Measurements from ENCODE around the gene CTAGE9.
"Not testable (repeated sequence)": the region's sequence is repeated elsewhere in the genome, so short reads cannot be mapped to it uniquely, and the experiment has no call there.

CTAGE9 gene

DNA sequence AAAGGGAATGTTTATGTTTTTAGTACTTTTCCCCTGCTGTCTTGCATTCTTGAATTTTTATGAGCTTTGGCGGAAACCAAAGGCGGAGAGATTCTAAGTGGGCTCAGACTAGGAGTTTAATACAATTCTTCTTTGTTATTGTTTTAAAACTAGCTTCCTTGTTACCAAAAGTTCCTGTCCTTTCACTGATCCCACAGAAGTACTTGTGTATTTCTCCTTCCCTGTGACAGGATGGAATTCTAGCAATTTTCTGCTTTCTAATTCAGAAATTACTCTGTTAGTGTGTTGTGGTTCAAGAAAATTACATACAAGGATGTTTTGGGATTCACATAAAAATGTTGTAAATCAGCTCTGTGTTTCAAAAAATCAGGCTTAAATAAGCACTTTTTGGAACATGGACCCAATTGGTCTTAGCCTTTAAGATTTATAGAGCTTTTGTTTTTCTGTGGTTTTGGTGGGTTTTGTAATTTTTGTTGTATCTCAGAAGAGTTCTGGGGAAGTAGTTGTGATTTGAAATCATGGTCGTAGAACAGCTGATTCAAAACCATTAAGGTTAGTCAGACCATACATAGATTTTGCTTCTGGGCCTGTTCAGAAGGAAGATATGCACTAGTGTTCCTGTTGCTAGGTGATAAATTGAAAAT, 17.6 kb upstream of the CTAGE9 start:
- no peak for DNase-seq

DNA sequence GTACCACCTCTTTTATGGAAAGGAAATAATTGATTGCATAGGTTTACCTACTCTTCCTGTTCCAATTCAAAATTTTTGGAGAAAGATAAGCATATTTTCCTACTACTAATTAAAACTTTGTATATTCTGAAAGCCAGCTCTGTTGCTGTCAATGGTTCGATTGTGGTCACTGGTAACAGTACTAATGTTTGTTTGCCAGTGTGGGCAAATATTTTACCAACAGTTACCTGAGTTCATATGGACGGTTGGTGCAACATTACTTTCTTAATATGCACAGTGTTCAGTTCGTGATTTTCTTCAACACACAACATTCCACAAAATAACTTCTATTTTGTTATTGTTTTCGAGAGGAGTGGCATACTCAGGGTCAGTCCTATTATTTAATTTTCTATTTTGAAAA, 17.1 kb upstream of the CTAGE9 start:
- no peak for DNase-seq

DNA sequence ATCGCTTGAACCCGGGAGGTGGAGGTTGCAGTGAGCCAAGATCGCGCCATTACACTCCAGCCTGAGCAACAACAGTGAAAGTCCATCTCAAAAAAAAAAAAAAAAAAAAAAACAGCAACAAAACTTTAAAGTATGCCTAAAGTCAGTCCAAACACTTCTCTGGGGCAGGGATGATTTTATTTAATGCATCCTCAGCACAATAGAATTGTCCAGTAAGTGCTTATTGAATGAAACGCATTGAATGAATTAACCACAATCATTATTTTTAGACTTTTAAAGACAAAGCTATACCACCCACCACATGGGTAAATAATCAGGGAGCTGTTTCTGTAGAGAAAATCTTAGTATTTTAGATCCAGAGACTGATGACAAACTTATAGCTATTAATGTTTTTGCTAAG, 16.6 kb upstream of the CTAGE9 start:
- no peak for DNase-seq

DNA sequence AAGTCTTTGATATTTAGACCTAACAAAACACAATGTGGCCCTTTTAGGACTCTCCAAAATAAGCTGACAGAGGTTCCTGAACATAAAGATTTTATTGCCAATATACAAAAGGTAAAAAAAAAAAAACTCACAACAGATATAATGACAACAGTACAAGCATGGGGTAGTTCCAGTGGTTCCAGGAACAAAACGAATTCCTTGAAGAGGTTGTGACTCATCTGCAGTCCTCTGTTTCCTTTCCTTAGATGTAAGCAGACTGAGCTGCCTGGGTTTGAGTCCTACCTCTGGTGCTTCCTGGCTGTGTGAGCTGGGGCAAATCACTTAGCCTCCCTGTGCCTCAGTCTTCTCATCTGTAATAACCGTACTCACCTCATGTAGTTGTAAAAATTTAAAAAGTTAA, 13.3 kb upstream of the CTAGE9 start:
- DNase-seq = no peak

DNA sequence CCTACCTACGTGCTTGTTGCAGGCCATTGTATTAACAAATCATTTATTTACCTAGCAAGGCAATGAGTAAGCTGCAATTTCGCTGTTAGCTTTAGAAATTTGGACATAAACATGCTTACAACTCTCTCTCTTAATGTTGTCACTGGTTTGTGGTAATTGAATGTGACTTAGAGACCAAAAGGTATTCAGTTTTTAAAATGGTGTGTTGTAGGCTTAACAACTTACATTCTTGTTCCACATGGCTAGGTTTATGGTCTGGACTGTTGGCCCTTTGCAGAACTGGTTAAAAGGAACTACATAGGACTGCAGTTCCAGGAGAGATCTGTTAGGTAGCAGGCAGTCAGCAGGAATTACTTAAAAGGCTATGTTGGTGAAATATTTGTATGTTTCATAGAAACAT, 10.3 kb upstream of the CTAGE9 start:
- DNase-seq = no peak

DNA sequence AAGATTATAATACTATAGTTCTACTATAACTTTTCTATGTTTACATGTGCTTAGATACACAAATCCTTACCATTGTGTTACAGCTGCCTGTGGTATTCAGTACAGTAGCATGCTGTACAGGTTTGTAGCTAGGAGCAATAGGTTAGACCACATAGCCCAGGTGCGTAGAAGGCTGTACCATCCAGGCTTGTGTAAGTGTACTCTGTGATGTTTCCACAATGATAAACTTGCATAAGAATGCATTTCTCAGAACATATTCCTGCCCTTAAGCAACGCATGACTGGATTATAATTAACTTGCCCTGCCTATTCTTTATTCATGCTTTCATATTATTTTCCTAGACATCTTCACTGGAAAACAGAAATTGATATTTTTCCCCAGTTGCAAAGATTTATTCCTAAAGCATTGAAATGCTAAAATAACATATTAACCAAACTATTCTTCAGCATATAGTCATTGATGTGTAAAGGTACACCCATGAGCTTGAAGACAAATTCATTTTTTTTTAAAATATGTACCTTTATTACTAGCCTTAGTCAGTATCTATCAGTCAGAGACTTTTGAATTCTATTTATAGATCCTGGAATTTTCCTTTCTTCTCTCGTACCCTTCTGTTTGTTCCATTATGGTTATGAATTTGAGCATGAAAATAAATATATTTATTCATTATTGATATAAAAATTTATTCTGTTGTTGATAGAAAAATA, 7.2 kb upstream of the CTAGE9 start:
- no peak for DNase-seq

DNA sequence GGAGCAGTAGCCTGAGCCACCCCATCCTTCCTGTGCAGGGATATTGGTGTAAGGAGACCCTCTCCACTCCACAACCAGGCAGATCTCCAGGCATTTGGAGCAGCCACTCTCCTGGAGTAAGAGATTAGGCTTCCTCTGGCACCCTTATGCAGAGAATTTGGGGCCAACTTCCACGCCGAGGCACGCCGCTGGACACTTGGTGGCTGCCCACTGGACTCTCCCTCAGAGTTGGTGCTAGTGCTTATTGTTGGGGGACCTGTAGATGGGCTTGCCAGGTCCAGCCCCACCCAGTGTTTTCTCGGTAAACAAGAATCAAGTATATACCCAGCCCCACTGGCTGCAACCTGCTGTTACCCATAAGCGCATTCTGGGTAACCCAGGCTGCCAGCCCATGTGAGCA, 4.8 kb upstream of the CTAGE9 start:
- not testable (repeated sequence) for DNase-seq

DNA sequence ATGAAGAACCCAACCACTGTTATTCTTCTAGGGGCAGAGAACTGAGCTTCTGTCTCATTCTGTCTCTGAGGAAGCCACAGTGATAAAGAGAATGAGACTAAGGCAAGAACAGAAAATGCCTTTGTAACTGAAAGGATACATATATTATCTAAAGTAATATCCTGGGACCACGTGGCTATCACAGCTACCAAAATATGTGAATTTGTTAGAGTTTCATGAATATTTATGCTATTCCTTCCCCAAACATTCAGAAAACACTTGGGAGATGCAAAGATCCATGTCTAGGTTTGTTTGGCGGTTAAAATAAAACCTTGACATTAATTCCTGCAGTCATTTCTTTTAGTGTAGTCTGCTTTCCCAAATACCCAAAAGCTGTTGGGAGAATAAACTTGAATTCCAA, 6.9 kb downstream of the CTAGE9 start:
- not testable (repeated sequence) for DNase-seq

DNA sequence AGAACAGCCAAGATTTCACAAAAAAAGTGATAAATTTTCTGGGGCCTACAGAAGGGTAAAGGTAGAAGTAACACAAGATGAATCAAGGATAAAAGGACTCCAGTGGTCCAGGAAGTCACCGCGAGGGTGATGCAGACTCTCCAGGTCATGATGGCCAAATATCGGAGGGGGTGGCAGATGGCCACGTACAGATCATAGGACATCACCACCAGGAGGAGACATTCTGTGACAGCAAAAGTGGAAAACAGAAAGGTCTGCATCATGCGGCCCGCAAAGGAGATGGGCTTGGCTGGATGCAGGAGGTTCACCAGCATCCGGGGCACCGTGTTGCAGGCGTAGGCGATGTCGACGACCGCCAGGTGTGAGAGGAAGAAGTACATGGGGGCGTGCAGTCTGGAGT, 10.0 kb downstream of the CTAGE9 start:
- not testable (repeated sequence) for DNase-seq

DNA sequence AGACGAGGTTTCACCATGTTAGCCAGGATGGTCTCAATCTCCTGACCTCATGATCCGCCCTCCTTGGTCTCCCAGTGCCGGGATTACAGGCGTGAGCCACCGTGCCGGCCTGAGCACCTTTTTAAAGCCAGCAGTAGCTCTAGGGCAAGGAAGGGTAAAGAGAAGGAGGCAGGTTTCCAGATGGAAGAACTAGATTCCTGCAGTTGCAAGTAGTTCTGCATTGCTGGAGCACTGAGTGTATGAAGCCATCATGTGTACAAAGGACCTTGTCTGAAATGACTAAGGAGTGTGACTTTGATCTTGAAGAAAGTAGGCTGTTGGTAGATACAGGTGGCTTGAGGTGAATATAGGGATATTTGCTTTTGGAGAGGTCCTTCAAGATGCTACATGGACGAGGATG, 13.9 kb downstream of the CTAGE9 start:
- DNase-seq = no peak

DNA sequence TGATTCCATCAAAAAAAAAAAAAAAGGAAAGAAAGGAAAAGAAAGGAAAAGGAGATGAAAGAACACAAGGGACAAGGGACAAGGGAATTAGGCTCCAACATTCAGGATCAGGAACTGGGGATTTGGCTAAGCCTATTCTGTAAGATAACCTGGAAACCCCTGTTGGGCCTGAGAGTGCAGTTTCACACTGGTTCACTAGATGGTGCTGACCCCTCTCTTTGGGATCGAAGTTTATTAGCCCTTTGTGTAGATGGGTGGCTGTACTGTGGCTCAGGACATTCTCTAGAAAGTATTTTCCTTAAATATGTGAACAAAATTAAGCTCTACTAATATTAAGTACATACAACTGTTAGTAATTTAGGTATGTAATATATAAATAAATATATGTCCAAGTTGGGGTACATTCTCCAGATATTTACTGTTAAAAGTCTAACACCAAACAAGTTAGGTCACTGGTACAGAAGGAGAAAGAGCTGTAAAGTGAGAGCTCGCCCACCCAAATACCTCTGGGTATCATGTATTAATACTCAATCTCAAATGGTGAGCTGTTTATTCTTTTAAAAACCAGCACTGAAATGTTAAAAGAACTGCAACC, 15.9 kb downstream of the CTAGE9 start:
- peak in 31 of 56 donors; percentile 0 to 49 (median 4) for DNase-seq

DNA sequence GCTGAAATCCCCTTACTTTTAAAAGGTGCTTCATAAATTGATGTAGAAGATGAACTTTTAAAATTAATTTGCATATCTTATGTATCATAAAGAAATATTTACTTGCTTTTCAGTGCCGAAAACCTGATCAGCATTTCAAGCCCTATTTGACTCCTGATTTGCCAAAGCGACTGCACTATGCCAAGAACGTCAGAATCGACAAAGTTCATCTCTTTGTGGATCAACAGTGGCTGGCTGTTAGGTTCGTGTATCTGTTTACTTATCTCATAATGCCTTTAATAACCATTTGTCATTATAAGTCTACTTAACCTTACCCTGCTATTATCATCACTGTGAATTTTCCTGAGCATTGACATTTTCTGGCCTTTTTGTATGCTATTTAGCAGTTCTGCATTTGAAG, 17.4 kb downstream of the CTAGE9 start:
- no peak for DNase-seq

DNA sequence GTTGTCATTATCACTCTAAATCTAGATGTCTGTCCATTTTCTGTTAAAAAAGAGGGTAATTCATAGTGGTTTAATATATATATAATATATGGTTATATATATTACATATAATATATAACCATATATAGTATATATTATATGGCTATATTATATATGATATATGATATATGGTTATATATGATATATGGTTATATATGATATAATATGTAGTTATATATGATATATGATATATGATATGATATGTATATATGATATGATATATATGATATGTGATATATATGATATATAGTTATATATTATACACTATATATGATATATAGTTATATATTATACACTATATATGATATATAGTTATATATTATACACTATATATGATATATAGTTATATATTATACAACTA, 18.2 kb downstream of the CTAGE9 start:
- DNase-seq = no peak

DNA sequence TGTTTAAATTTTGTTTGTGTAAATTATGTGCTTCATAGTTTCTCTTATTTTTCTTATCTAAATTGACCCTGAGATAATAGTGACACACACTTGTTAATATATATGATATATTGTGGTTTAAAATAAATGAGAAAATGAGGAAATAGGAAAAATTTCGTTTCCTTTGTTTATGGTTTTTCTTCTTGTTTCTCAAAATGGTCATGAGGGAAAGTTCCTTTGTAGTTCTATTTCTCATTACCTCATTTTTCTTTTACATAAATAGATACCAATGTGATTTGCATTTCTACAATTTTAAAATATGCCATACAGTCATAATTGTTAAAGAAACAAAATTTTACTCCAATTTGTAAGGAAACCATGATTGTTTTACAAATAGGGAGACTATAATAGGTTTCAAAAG, 18.8 kb downstream of the CTAGE9 start:
- no peak for DNase-seq

DNA sequence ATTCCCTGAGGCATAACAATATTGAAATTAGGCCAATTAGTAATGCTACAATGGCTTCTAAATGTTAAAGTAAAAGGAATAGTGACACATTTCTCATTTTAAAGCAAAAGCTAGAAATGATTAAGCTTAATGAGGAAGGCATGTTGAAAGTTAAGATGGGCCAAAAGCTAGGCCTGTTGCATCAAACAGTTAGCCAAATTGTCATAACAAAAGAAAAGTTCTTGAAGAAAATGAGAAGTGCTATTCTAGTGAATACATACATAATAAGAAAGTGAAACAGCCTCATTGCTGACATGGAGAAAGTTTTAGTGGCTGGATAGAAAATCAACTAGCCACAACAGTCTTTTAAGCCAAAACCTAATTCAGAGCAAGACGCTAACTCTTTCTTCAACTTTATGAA, 22.5 kb downstream of the CTAGE9 start:
- no peak for DNase-seq

DNA sequence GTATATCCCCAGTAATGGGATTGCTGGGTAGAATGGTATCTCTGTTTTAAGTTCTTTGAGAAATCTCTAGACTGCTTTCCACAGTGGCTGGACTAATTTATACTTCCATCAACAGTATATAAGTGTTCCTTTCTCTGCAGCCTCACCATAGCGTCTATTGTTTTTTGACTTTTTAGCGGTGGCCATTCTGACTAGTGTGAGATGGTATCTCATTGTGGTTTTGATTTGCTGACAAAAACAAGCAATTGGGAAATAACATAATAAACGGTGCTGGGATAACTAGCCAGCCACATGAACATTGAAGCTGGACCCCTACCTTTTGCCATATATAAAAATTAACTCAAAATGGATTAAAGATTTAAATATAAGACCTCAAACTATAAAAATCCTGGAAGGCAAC, 23.8 kb downstream of the CTAGE9 start:
- no peak for DNase-seq

DNA sequence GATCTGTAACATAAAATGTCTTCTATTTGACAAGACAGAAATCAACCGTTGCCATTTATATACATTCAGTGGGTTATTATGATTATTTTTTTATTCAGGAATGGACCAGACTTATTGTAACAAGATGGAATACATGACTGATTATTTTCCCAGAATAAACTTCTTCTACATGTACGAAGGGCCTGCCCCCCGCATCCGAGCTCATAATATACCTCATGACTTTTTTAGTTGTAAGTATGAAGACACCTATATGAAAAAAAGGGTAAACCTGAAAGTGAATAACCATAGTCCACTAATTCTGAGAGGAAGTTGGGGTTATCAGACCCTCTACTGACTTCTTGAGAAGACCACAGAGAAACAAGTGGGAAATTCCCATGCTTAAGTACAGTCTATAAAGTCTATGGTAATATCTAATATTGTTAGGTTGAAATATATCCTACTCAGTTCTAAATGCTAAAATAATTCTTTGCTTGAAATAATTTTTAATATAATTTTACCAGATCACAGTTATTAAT, 25.5 kb downstream of the CTAGE9 start:
- DNase-seq = no peak

DNA sequence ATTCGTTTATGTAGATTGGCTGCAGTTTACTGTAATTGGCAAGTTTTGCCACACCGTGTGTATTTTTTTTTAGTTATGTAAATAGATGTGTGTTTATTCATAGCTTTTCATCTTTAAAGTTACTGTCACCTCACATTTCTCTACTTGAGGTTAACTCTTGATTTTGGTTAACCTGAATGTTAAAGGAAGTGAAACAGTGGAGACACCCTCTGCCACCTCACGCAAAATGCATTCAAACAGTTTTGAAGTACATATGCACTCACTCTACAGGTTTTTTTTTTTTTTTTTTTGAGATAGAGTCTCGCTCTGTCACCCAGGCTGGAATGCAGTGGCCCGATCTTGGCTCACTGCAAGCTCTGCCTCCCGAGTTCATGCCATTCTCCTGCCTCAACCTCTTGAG, 27.3 kb downstream of the CTAGE9 start:
- DNase-seq = no peak

DNA sequence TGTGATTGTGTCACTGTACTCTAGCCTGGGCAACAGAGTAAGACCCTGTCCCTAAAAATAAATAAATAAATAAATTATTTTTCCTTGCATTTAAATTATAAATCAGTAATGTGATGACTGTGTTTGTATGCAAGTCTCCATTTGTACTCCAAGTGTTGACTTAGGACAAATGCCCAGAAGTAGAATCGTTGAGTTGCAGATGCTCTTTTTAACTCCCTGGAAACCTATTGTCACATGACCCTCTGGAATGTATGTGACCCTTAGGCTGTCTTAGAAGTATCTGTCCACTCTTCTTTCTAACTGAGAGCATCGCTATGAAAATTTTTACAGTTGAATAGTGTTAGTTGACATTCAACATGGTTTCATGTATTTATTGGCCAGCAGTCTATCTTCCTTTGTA, 28.4 kb downstream of the CTAGE9 start:
- DNase-seq = no peak

DNA sequence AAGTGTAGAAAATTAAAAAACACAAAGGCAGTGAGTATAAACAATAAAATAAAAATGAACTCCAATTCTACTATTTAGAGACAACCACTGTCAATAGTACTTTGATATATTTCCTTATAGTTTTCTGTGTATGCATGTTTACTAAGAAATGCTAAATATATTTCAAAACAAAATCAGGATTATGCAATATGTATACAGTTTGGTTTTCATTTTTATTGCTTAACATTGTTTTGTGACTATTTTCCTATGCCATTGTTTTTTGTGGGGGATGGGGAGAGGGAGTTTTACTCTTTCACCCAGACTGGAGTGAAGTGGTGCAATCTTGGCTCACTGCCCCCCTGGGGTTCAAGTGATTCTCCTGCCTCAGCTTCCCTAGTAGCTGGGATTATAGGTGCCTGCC, 29.2 kb downstream of the CTAGE9 start:
- DNase-seq = no peak

DNA sequence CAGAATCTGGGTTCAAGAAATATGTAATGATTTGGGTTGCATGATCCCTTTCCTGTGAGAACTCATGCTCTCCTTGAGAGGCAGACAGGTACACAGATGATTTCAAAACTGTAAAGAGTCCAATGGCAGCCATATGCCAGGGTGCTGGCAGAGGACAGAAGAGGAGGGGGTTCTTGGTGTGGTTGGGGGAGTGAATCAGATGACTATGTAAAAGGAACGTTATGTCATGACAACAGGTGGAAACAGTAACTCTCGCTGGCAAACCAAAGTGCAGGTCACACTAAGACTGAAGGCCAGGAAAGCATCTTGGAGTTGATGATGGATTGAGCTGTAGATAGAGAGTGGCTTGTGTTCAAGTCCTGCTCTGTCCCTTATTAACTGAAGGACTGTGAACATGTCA, 29.9 kb downstream of the CTAGE9 start:
- DNase-seq = no peak

DNA sequence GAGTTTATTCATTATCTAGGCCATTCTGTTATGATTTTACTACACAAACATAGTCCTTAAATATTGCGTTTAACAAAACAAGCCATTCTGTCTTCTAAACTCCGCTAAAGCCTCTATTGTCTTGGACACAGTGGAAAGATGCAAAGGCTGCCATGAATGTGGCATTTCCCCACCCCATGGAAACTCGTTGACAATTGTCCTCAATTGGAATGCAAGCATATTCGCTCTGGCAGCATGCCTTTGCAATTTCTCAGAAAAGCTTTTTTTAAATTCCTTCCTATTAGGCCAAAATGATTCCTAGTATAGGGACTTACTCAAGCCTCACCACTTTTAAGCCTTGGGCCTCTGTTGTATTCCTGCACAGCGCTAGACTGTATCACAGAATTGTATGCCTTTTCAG, 32.4 kb downstream of the CTAGE9 start:
- no peak for DNase-seq

DNA sequence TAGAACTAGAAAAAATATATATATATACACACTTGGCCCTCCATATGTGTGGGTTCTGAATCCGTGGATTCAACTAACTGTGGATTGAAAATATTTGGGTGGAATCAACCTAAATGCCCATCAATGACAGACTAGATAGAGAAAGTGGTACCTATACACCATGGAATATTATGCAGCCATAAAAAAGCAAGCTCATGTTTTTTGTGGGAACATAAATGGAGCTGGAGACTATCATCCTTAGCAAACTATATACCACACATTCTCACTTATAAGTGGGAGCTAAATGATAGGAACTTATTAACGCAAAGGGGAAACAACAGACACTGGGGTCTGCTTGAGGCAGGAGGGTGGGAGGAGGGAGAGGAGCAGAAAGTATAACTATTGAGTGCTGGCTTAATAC, 37.6 kb downstream of the CTAGE9 start:
- no peak for DNase-seq

Measured in nucleus accumbens (tissue), 56 donors.